H1 (cell line): ENCODE results near the gene CRISPLD2. TPM values are rescaled to one million over a fixed set of nuclear protein-coding genes. Genes with fewer than 3 reads are reported as not detected.

Experiments used
- CTCF ChIA-PET: fragments of 300-600 bp; sonication (Branson Sonifier 250); formaldehyde crosslinking; loops from one replicate; lab custom pipeline; 2021; ENCODE audit not compliant: partially characterized antibody; lab: Charles Lee
- POLR2A ChIA-PET: fragments of 300-600 bp; sonication (Branson Sonifier 250); formaldehyde crosslinking; loops from one replicate; lab custom pipeline; 2021; ENCODE audit warnings: inconsistent platforms; ENCODE audit not compliant: partially characterized antibody; lab: Charles Lee
- DNase-seq, 2 experiments: peaks; one replicate each; pipeline versions ENCODE4 v3.0.0 to v3.0.0-alpha.2; 2010 to 2022; ENCODE audit warnings: low spot score in 2 of 2, low read depth in 1 of 2, mixed read lengths in 1 of 2
- FAIRE-seq: peaks from 2 replicates; lab custom pipeline; 2011; peaks lifted over from hg19 to GRCh38; lab: Jason Lieb, UNC
- H2AFZ ChIP-seq: 2 replicates; pipeline ENCODE4 v1.8.1; 2012; ENCODE audit warnings: low read length, inconsistent platforms
- H2AK5ac ChIP-seq: 2 replicates; pipeline ENCODE4 v1.6.1; 2013; ENCODE audit warnings: low read depth, low read length
- H2BK120ac ChIP-seq: replicated peaks from 2 replicates; pipeline ENCODE3; 2013; ENCODE audit warnings: low read depth, low read length, inconsistent platforms
- H2BK12ac ChIP-seq: 2 replicates; pipeline ENCODE4 v1.6.1; 2013; ENCODE audit warnings: low read depth, low read length
- H2BK15ac ChIP-seq: 2 replicates; pipeline ENCODE4 v1.6.1; 2013; ENCODE audit warnings: low read length
- H2BK20ac ChIP-seq: 2 replicates; pipeline ENCODE4 v1.6.1; 2013; ENCODE audit warnings: low read length
- H2BK5ac ChIP-seq: 2 replicates; pipeline ENCODE4 v1.6.1; 2013; ENCODE audit warnings: low read depth, low read length
- H3K14ac ChIP-seq: 2 replicates; pipeline ENCODE4 v1.6.1; 2013; ENCODE audit warnings: inconsistent platforms; ENCODE audit not compliant: insufficient read length
- H3K18ac ChIP-seq: 2 replicates; pipeline ENCODE4 v1.6.1; 2013; ENCODE audit warnings: low read length; ENCODE audit errors: extremely low read depth
- H3K23ac ChIP-seq: 2 replicates; pipeline ENCODE4 v1.6.1; 2013; ENCODE audit warnings: inconsistent platforms; ENCODE audit not compliant: insufficient read length
- H3K23me2 ChIP-seq: 2 replicates; pipeline ENCODE4 v1.6.1; 2013; ENCODE audit warnings: low read depth, low read length
- H3K27ac ChIP-seq: 2 replicates; pipeline ENCODE4 v1.6.1; 2011; ENCODE audit warnings: low read depth, low read length, inconsistent platforms
- H3K27me3 ChIP-seq, 4 experiments: replicated peaks in 1 of 4; 1 replicate in 1 of 4; 2 replicates in 3 of 4; pipeline versions ENCODE4 v1.6.1 to v1.8.1; 2011 to 2013; ENCODE audit warnings: low read length in 3 of 4, mild to moderate bottlenecking in 3 of 4, inconsistent platforms in 2 of 4, mixed read lengths in 2 of 4, moderate library complexity in 1 of 4; ENCODE audit not compliant: control insufficient read depth in 3 of 4, insufficient read depth in 3 of 4; ENCODE audit errors: extremely low read depth in 1 of 4
- H3K36me3 ChIP-seq, 4 experiments: 2 replicates each; pipeline versions ENCODE4 v1.6.1 to v1.8.1; 2011 to 2013; ENCODE audit warnings: mild to moderate bottlenecking in 4 of 4, low read length in 3 of 4, moderate library complexity in 2 of 4, control low read depth in 1 of 4, inconsistent platforms in 1 of 4; ENCODE audit not compliant: insufficient read depth in 4 of 4, control insufficient read depth in 2 of 4
- H3K4ac ChIP-seq: replicated peaks from 2 replicates; pipeline ENCODE3; 2013; ENCODE audit warnings: low read length, low read depth, mixed read lengths, inconsistent platforms; ENCODE audit not compliant: insufficient read length
- H3K4me1 ChIP-seq, 4 experiments: replicated peaks in 1 of 4; 1 replicate in 1 of 4; 2 replicates in 3 of 4; pipeline versions ENCODE4 v1.6.1 to v1.8.1; 2011 to 2013; ENCODE audit warnings: low read length in 3 of 4, inconsistent platforms in 2 of 4, mixed read lengths in 1 of 4; ENCODE audit not compliant: insufficient read depth in 4 of 4, control insufficient read depth in 3 of 4
- H3K4me2 ChIP-seq, 2 experiments: 2 replicates each; pipeline versions ENCODE4 v1.6.1 to v1.8.1; 2011 to 2013; ENCODE audit warnings: low read depth in 2 of 2, low read length in 2 of 2, control low read depth in 1 of 2, inconsistent platforms in 1 of 2, mild to moderate bottlenecking in 1 of 2; ENCODE audit not compliant: insufficient read depth in 1 of 2
- H3K4me3 ChIP-seq, 4 experiments: fragments of 200-600, 300-600 bp in 1 of 4; sonication (generic), shearing (Covaris generic), sonication (Bioruptor Twin) in 1 of 4; 2 replicates each; pipeline versions ENCODE4 v1.5.1 to v1.8.1; 2011 to 2016; ENCODE audit warnings: low read length in 4 of 4, low read depth in 3 of 4, control low read depth in 2 of 4, inconsistent platforms in 2 of 4, mild to moderate bottlenecking in 2 of 4, mixed read lengths in 1 of 4, moderate library complexity in 1 of 4; ENCODE audit not compliant: insufficient read depth in 2 of 4; ENCODE audit errors: extremely low read depth in 1 of 4
- H3K56ac ChIP-seq: replicated peaks from 2 replicates; pipeline ENCODE3; 2013; ENCODE audit warnings: low read depth, mild to moderate bottlenecking, mixed read lengths, low read length, inconsistent platforms; ENCODE audit not compliant: insufficient read length
- H3K79me1 ChIP-seq: 2 replicates; pipeline ENCODE4 v1.6.1; 2013; ENCODE audit warnings: low read depth, low read length, control low read depth
- H3K79me2 ChIP-seq, 2 experiments: 2 replicates each; pipeline versions ENCODE4 v1.6.1 to v1.8.1; 2012 to 2013; ENCODE audit warnings: low read length in 2 of 2, mild to moderate bottlenecking in 2 of 2, inconsistent platforms in 1 of 2; ENCODE audit not compliant: insufficient read depth in 2 of 2, control insufficient read depth in 1 of 2
- H3K9ac ChIP-seq, 4 experiments: replicated peaks in 1 of 4; 1 replicate in 1 of 4; 2 replicates in 3 of 4; pipeline versions ENCODE4 v1.6.1 to v1.8.1; 2011 to 2013; ENCODE audit warnings: low read depth in 3 of 4, low read length in 3 of 4, control low read depth in 2 of 4, mild to moderate bottlenecking in 2 of 4, moderate library complexity in 2 of 4, inconsistent platforms in 1 of 4; ENCODE audit errors: extremely low read depth in 1 of 4
- H3K9me3 ChIP-seq, 2 experiments: 2 replicates each; pipeline versions ENCODE4 v1.6.1 to v1.8.1; 2012 to 2013; ENCODE audit warnings: mild to moderate bottlenecking in 2 of 2, moderate library complexity in 2 of 2, control low read depth in 1 of 2, inconsistent platforms in 1 of 2, low read depth in 1 of 2, low read length in 1 of 2, mixed read lengths in 1 of 2; ENCODE audit not compliant: insufficient read depth in 2 of 2
- H4K20me1 ChIP-seq, 2 experiments: replicated peaks in 1 of 2; 2 replicates each; pipeline versions ENCODE3 to v1.8.1; 2011 to 2013; ENCODE audit warnings: inconsistent platforms in 2 of 2, low read length in 2 of 2, mild to moderate bottlenecking in 1 of 2; ENCODE audit not compliant: insufficient read depth in 2 of 2, control insufficient read depth in 1 of 2
- H4K5ac ChIP-seq: 2 replicates; pipeline ENCODE4 v1.6.1; 2013; ENCODE audit warnings: low read length, low read depth, mixed read lengths, inconsistent platforms; ENCODE audit not compliant: insufficient read length
- H4K8ac ChIP-seq: 2 replicates; pipeline ENCODE4 v1.8.0; 2013; ENCODE audit warnings: mild to moderate bottlenecking, moderate library complexity, low read length, inconsistent platforms; ENCODE audit not compliant: insufficient read depth; ENCODE audit errors: extremely low read depth
- H4K91ac ChIP-seq: replicated peaks from 2 replicates; pipeline ENCODE3; 2013; ENCODE audit warnings: low read length, mixed read lengths, inconsistent platforms; ENCODE audit not compliant: insufficient read length
- CTBP2 ChIP-seq: IDR thresholded peaks from 2 replicates; pipeline ENCODE4 v1.7.0; 2011; ENCODE audit warnings: borderline replicate concordance, mild to moderate bottlenecking, moderate library complexity, mixed read lengths, low read length; ENCODE audit not compliant: insufficient read depth, insufficient read length
- KDM1A ChIP-seq: fragments of 200-600, 300-600 bp; sonication (generic); IDR thresholded peaks from 2 replicates; pipeline ENCODE4 v1.7.1; 2016; ENCODE audit warnings: mild to moderate bottlenecking, low read length, borderline replicate concordance
- WGBS, 2 experiments: shearing (Covaris generic) in 1 of 2; methylation state at CpG; one replicate each; pipeline versions ENCODE4 v1.1.6 to v1.1.7; 2013 to 2015; ENCODE audit warnings: low lambda C conversion rate in 2 of 2, mixed read lengths in 2 of 2, inconsistent platforms in 1 of 2, low coverage in 1 of 2, missing lambda C conversion rate in 1 of 2; ENCODE audit not compliant: insufficient replicate concordance in 2 of 2, insufficient coverage in 1 of 2, insufficient read length in 1 of 2; ENCODE audit errors: extremely low coverage in 1 of 2, missing lambda C conversion rate in 1 of 2; 5-methylcytosine and 5-hydroxymethylcytosine counted together
- polyA plus RNA-seq, 7 experiments: library from polyadenylated mRNA; depleted of rRNA in 3 of 7; stranded (reverse) in 5 of 7; unstranded in 2 of 7; fragments of >200 nt in 5 of 7; fragments of 200-250 nt in 2 of 7; gene quantifications; 1 replicate in 5 of 7; 2 replicates in 1 of 7; 4 replicates in 1 of 7; pipeline versions ENCODE4 v1.2.1 to v1.2.3, GENCODE V29; 2011 to 2013; ENCODE audit warnings: missing spikeins in 2 of 7, mixed read lengths in 2 of 7
- total RNA-seq: library from RNA; stranded (reverse); fragmentation: NEBNext Ultra II Directional; extraction: Animal tissue kit (Norgen Biotek cat#: 25700); gene quantifications from 2 replicates; pipeline ENCODE4 v1.2.1, GENCODE V29; 2021

CRISPLD2 gene
- total and polyA plus RNA-seq, 2 of the 8 experiments (the other 6 are each of a cell fraction or from before 2014, with no cell fraction given) = 2.7 to 5.1 TPM

GRCh38 chr16:84850714-84851113 is 30.9 kb downstream of the CRISPLD2 start:
- Histone ChIP-seq H2AFZ (no peak overlapping the region), H4K20me1 (peaks cover 0 to 1% of the 10 kb centered on the region in 2 experiments), H3K4ac (no peak overlapping the region), H3K14ac (no peak overlapping the region), H3K4me3 (no peak overlapping the region), H3K9me3 (no peaks in the 10 kb centered on the region), H2BK15ac (no peak overlapping the region), H2AK5ac (no peak overlapping the region), H3K27ac (no peak overlapping the region), H4K91ac (no peak overlapping the region), H3K4me2 (no peak overlapping the region), H3K79me2 (no peaks in the 10 kb centered on the region), H4K5ac (no peak overlapping the region), H3K27me3 (peaks cover 0 to 9% (median 3%) of the 10 kb centered on the region in 4 experiments; a peak in 3 of 7 replicates), H4K8ac (no peak overlapping the region), H3K4me1 (peaks cover 7 to 16% (median 10%) of the 10 kb centered on the region in 4 experiments), H3K79me1 (no peaks in the 10 kb centered on the region), H3K18ac (no peak overlapping the region), H2BK120ac (no peak overlapping the region), H3K9ac (no peak overlapping the region), H2BK20ac (no peak overlapping the region), H3K56ac (no peak overlapping the region), H3K23ac (no peak overlapping the region), H2BK12ac (no peak overlapping the region), H3K23me2 (no peaks in the 10 kb centered on the region), H3K36me3 (no peaks in the 10 kb centered on the region), H2BK5ac (no peak overlapping the region)
- TF ChIP-seq CTBP2 (no peak), KDM1A (0 out of 2 replicates have a peak, but pooled peaks have one; percentile 31)
- ChIA-PET POLR2A (interaction anchor here (0.8 kb wide), 1 partner anchor 26 kb away, joined by 3 read pairs; no protein-coding TSS in a partner anchor), CTCF (no interaction called here)
- DNase-seq = no peak
- no peak for FAIRE-seq
- 91% methylated on average over 6 of the region's 6 CpGs; no CpG with 5 or more reads in 1 of the 2 experiments for WGBS, 2 experiments
